GM10847 (cell line): ENCODE data around the gene RNF222.

ENCODE experiments used
- POLR2A ChIP-seq: IDR thresholded peaks from 2 replicates; pipeline ENCODE4 v1.6.1; 2011; ENCODE audit not compliant: insufficient read length; ENCODE audit errors: extremely low read depth

RNF222 gene

DNA sequence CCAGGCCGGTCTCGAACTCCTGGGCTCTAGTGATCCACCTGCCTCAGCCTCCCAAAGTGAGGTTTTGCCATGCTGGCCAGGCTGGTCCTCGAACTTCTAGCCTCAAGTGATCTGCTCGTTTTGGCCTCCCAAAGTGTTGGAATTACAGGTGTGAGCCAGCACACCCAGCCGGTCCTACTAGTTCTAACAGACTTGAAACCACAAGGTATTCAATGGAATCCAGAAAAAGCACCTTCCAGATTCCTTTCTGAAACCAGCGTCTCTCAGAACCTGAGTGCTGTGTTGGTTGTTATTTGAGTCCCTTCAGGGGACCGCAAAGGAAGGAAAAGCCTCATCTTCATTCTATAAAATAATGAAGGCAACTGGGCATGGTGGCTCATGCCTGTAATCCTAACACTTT, 25.2 kb downstream of the RNF222 start:
- no peak for TF ChIP-seq POLR2A

DNA sequence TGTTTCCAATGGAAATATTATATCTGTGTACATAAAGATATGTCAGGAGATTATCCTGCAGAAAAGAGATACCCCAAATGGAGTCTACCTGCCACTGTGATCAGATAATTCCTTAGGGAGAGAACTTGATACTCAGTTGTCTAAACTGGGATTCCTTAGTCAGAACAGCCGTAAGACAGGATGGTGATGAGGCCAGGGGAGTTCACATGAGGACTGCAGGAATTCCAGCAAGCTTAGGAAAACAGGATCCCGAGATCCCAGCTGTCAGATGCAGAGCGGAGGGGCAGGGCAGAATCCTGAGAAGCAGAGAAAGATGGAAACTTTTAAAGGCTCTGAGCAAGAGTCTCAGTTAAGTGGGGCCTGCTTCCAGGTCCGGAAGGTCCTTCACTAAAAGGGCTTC, 25.8 kb downstream of the RNF222 start:
- TF ChIP-seq POLR2A: no peak

DNA sequence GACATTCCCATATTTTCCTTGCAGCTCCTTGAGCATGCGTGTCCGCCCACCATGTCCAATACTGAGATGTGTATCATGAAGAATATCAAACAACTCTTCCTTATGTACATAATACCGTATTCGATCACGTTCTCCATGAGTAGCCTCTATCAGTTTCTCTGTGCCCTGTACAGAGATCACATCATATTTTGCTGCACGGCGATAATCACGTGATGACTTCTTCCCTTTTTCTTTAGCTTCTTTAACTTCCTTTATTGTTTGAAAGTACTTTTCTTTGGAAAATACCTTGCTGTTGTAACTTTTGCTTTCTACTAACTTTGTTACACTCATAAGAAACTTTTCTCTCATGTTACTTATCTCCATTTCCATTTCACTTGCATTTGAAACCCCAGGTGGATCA, 27.7 kb downstream of the RNF222 start:
- no peak for TF ChIP-seq POLR2A

DNA sequence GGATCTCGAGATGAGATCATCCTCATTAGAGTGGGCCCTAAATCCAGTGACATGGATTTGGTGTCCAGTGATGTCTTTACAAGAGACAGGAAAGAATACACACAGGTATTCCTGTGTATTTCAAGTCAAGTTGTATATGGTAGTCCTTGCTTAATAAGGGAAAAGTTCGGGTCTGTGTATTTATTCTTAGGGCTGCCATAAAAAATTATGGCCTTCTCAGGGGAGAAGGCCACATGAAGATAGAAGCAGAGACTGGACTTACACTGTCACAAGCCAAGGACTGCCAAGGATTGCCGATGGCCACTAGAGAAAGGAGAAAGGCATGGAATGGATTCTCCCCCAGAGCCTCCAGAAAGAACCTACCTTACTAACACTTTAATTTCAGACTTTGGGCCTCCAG, 29.4 kb downstream of the RNF222 start:
- TF ChIP-seq POLR2A: no peak

DNA sequence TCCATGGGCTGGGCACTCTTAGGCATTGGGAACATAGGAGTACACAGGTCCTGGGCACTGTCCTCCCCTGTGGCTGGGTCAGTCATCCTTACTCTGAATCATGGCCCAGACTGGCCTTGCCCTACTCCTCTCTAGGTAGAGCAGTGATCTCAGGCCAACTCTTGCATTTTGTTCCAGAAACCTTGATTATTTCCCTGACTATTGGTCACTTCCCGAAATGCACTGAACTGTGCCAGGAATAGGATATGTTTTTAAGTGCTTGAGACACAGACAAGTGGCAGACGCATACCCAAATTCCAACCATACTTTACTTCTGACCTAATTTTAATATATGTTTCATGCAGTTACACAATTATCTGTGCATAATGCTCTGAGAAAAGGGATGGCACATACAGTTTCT, 31.4 kb downstream of the RNF222 start:
- no peak for TF ChIP-seq POLR2A

DNA sequence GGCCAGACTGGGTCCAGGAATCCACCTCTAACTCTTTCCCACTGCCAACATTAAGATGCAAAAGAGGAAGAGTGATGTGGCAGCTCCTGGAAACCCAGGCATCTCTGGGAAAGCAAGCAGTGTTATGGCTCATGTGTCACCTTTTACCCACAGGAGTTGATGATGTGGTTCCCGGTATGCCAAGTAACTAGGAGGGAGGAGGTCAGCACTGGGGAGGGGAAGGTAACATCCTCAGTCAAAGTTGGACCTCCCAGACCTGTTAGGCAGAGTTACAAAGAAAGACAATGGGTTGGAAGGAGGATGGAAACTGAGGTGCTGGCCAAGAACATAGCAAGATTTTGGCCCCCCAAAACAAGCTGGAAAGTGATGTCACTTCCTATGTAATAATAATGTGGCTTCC, 32.5 kb downstream of the RNF222 start:
- TF ChIP-seq POLR2A: no peak

DNA sequence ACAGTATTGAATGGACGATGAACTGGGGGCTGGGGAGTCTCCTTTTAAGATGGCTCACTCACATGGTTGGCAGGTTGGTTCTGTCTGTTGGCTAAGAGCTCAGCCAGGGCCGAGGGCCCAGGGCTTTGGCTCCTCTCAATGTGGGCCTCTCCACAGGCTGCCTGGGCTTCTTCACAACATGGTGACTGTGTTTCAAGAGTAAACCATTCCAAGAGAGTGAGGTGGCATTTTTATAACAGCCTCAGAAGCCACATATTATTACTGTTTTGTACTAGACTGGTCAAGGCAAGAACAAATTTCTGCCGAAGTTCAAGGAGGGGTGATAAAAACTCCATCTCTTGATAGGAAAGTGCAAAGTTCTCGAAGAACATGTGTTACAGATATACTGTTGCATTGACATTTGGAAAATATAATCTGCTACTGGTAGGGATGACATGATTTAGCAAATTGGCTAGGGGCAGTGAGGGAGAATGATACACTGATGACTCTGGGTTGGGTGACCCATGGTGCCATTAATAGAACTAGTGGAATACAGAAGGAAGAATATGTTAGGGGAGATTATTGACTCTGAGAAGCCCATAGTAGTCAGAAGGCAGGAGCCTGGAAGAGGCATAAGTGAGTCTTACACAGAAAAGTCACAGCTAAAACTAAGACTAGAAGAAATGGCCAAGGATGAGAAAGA, 34.8 kb downstream of the RNF222 start:
- no peak for TF ChIP-seq POLR2A

DNA sequence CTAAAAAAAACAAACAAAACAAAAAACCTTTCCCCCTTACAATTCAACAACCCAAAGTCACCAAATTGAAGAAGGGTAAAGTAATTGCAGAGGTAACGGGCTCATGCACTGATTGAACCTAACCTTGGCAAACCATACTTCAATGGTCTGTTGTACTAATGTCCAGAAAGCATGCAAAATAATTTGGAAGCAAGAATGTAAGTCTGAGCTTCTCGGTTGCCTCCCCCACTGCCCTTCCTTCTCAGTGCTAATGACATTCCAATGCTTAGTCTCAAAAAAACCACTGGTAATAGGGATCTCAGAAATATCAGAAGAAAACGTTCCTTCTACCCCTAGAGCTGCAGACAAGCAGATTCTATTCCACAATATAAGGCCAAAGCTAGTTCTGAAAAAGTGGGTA, 36.9 kb downstream of the RNF222 start:
- TF ChIP-seq POLR2A: no peak

DNA sequence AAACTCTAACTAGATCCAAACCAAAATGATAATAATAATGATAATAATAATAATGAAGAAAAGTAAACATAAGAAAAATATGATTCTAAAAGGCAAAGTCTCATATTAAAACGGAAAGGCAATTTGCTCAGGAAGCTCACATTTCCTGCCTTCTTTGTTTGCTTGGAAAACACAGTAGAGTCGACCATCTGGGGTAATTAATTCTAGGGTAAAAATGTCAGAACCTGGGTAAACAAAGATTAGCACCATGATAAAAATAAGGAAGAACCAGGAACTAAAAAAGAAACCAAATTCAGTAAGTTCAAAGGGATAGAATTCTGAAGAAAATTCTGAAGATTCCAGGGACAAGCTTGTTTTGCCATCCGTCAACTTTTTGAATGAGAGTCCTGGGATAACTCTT, 37.4 kb downstream of the RNF222 start:
- no peak for TF ChIP-seq POLR2A

DNA sequence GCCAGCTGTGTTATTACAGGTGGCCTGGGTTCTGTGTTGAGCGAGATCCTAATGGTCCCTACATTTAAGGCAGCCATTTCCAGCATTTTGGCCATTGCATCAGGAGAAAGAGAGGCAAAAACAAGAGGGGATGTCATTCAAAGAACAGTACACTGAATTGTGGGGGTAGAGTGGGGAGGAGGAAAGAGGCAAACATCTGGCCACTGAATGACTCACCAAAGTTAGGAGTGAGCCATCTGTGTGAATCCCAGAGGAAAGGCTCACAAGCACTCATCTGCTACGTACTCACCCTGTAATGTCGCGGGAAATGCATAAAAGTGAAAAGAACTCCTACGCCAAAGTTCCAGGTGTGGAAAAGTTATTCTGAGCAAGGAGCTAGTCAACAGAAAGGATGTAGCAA, 37.9 kb downstream of the RNF222 start:
- TF ChIP-seq POLR2A: no peak

DNA sequence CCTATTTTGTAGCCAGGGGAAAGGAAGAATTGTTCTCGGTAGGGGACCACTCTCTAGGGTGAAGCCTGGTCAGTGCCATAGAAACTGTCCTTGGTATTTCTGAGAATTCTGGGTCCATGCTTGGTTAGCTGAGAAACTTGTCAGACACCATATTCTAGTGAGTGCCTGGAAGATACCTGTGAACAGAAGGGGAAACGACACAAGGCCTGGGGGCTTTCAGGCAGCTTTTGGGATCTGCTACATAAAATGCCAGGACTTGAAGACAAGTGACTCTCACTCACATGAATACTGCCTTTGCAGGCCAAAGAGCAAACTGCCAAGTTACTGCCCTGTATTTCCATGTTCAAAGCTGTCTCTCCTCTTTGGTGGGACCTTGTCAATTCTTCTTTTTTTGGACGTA, 39.7 kb downstream of the RNF222 start:
- TF ChIP-seq POLR2A: no peak

DNA sequence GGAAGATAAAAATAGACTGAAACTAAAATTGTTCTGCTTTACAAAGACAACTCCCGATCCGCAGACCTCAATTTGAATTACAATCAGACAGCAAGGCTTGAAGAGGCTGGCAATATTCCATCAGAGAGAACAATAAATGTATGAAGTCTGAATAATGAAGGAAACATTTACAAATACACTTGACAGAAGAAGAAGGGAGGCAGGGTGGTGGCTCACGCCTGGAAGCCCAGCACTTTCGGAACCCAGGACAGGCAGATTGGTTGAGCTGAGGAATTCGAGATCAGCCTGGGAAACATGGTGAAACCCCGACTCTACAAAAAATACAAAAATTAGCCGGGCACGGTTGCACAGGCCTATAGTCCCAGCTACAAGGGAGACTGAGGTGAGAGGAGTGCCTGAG, 43.4 kb downstream of the RNF222 start:
- TF ChIP-seq POLR2A: no peak

DNA sequence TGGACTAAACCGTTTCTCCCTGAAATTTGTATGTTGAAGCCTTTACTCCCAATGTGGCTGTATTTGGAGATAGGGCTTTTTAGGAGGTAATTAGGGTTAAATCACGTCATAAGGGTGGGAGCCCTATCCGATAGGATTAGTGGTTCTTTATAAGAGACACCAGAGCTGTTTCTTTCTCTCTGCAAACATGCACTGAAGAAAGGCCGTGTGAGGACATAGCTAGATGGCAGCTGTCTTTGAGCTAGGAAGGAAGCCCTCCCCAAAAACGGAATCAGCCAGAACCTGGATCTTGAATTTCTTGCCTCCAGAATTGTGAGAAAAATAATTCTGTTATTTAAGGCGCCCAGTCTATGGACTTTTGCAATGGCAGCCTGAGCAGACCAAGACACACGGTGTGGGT, 43.9 kb downstream of the RNF222 start:
- TF ChIP-seq POLR2A: no peak

DNA sequence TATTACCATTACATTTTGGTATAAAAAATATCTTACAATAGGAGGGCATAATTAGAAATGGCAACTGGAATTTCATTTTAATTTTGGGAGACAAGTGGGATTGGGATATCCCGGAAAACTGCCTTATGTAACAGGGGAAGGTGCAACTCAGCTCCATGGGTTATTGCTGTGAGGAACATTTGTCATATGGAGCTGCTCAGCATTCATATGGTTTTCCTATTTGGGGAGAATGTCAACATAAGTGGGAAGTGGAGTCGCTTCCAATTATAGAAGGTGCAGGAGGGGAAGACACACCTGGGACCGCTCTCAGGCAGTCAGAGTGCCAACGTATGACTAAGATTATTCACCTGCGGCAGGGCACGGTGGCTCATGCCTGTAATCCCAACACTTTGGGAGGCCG, 47.3 kb downstream of the RNF222 start:
- no peak for TF ChIP-seq POLR2A

DNA sequence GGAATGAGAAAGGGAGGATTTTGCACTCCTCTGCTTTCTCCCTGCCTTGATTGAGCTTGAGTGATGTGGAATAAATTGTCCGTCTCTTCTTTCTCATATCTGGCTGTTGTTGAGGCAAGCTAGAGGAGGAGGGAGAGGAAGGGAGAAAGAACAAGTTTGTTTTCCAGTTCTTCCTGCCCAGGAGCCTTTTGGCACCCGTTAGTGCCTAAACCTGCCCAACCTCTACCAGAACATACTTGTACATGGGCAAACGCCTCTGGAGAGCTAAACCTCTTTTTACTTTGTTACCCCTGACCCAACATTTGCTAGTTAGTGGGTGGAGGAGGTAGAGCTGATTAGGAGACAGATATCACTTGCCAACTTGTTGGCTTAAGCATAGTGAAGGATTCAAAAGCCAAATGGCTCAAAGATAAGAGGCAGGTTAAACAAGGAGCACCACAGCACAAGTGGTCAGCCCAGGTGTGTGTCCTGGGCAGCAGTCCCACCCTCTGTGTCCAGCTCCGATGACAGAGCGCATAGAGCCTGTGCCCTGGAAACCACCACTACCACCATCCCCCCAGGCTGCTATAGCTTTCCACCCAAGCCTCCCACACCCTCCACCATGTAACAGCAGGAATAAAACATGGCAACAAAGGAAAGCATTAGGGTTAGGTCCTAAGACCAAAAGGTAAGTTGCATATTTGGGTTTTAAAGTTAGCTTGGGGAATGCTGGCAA, 51.5 kb downstream of the RNF222 start:
- no peak for TF ChIP-seq POLR2A

DNA sequence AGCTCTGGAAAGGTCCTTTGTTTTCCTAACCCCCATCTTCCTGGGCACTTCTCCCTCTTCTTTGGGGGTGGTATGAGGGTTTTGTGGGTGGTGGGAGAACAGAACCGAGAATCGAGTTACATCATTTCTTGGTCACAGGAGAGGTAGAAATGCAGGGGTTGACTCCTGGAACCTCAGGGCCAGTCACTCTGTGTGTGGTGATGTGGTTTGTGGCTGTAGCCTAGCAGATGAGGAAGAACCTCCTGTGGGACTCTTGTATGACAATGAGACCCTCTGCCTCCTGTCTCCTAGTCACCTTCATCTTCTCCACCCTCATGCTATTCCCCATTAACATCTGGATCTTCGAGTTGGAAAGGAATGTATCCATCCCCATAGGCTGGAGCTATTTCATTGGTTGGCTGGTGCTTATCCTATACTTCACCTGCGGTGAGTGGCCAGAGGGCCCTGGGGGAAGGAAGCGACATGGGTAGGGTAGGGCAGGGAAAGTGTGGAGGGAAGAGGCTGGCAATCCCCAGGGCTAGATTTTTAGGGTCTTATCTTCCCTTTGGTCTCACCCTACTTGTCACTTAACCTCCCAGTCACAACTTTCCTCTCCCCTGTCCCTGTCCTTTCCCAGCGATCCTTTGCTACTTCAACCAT, 52.5 kb downstream of the RNF222 start:
- TF ChIP-seq POLR2A: no peak
